GM19328 (cell line): ENCODE measurements around the gene C1orf94.

Experiments
- ATAC-seq: cut with Tn5 transposase; IDR thresholded peaks from one replicate; pipeline ENCODE4 v1.9.1; 2021; ENCODE audit warnings: mild to moderate bottlenecking, moderate library complexity; ENCODE audit not compliant: unreplicated experiment

Gene C1orf94

GRCh38 chr1:34176830-34177603 is at the start of gene C1orf94:
TSS of gene C1orf94 (plus strand) at chr1:34176907. CDS start at chr1:34177790, 883 bp downstream.
- ATAC-seq: no peak

GRCh38 chr1:34127006-34128000 is 49.4 kb upstream of the C1orf94 start:
- ATAC-seq: no peak

- ATAC-seq: no peak
Observed at GRCh38 chr1:34128186-34128889, 48.4 kb upstream of the C1orf94 start.

GRCh38 chr1:34129630-34130029 is 47.1 kb upstream of the C1orf94 start:
- no peak for ATAC-seq

GRCh38 chr1:34130306-34130705 is 46.4 kb upstream of the C1orf94 start:
- ATAC-seq: no peak

- ATAC-seq: no peak
Observed at GRCh38 chr1:34131396-34132160, 45.1 kb upstream of the C1orf94 start.

- no peak for ATAC-seq
Observed at GRCh38 chr1:34132161-34132420, 44.6 kb upstream of the C1orf94 start.

GRCh38 chr1:34137411-34137810 is 39.3 kb upstream of the C1orf94 start:
- ATAC-seq: no peak

- ATAC-seq: no peak
Observed at GRCh38 chr1:34140011-34140676, 36.6 kb upstream of the C1orf94 start.

- ATAC-seq: no peak
Observed at GRCh38 chr1:34143975-34144374, 32.7 kb upstream of the C1orf94 start.

- ATAC-seq: no peak
Observed at GRCh38 chr1:34144766-34145165, 31.9 kb upstream of the C1orf94 start.

- no peak for ATAC-seq
Observed at GRCh38 chr1:34147301-34147700, 29.4 kb upstream of the C1orf94 start.

- ATAC-seq: no peak
Observed at GRCh38 chr1:34149501-34149900, 27.2 kb upstream of the C1orf94 start.

GRCh38 chr1:34153246-34153645 is 23.5 kb upstream of the C1orf94 start:
- no peak for ATAC-seq

- no peak for ATAC-seq
Observed at GRCh38 chr1:34155860-34156259, 20.8 kb upstream of the C1orf94 start.

- no peak for ATAC-seq
Observed at GRCh38 chr1:34156739-34157138, 20.0 kb upstream of the C1orf94 start.

- ATAC-seq: no peak
Observed at GRCh38 chr1:34162852-34163766, 13.6 kb upstream of the C1orf94 start.

- ATAC-seq: no peak
Observed at GRCh38 chr1:34163792-34164731, 12.6 kb upstream of the C1orf94 start.
